ENCODE data around the gene SIGLEC15.

SIGLEC15 gene

DNA sequence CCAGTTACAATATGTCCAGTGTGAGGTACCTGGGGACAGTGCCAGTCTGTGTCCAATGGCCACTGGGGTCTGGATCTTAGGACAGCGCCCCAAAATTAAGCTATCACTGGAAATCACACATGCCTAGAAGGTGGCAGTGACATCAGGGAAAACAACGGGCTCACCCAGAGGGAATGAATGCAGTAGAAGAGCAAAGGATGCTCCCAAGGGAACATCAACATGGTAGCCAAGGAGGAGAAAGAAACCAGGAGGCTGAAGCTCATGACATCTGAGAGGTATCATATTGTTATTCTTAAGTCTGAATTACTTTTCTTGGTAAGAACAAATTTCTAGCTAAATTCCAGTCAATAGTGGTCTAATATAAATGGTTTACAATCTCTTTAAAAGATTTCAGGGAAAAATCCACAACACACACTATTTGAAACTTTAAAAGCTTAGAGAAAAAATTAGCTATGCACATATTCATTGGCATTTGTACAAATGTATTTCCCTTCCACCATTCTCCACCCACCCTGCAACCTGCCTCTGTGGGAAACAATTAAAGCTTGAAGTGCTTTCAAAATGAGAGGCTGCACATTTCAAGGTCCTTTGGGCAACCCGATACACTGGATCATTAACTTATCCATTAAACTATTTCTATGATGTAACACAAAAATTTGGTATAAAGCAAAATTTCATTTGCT, 55.5 kb downstream of the SIGLEC15 start:
- DNase-seq: no peak

DNA sequence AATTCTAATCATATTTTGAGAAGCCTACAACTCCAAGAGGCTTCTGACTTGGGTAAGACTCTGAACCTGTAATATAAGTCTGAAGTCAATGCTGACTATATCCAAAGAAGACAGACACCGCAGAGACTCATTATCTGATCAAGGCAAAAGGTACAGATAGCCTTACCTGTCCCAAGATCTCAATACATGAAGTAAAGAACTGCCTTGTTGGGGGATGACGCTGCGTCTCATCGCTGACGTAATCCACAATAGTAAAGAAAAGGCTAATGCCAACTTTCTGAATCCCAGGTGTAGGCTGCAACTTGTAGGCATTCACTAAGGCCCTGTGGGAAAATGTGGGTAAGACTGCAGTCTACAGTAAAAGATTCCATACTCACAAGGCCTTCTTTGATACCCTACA, 62.1 kb downstream of the SIGLEC15 start:
- DNase-seq: no peak

DNA sequence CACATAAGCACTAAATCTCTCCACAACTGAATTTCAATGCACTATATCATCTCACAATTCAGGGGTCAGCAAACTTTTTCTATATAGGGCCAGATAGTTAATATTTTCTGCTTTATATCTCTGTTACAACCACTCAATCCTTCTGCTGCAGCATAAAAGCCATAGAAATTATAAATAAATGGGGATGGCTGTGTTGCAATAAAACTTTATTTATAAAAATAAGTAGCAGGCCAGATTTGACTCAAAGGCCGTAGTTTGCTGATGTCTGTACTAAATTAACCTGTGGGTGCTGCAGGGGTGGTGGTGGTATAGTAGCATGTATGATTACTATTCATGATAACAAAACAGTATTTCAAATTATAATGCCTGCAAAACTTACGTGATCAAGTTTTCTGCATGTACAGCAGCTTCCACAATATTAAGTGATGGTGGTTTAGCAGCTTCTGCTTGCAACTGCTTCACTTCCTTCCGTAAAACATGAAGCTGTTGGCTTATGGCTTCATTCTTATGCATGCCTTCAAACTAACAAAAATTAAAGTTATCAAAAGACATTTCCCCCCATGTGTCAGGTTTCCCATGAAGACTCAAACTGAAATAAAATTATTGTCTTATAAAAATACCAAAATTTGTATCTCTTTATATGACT, 64.1 kb downstream of the SIGLEC15 start:
- no peak for DNase-seq

DNA sequence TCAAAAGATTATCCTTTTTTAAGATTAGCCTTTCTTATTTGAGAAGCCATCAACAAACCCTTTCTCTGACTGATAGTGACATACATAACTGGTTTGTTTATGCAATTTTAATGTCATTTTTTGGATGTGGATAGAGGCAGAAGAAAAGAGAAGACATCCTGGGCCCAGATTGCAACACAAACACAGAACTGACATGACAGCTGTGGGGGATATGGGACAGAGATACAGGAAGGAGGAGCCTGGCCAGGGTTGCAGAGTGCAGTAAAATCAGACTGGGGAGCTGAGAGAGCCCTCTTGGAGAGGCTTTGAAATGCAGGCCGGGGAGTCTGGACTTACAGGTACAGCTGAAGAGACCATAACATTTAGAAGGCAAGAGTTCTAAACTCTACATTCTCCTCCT, 65.1 kb downstream of the SIGLEC15 start:
- DNase-seq: no peak

DNA sequence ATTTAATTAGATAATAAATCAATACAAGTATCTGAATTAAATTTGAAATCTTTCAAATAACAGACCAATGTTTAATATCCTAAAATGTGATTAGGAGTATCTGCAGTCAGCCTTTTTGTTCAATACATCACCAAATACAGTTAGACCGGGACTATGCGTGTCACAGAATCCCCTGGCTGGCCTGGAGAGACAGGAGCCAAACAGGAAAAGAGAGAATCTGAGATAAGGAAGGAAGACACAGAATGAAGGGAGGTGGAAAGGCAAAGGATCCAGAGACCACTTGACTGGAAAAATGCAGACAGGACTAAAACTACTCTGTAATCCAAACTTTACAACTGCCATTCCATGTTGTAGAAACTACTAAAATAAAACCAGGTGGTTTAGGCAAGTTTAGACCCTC, 66.3 kb downstream of the SIGLEC15 start:
- DNase-seq: no peak

All from NCI-H1436 (cell line).